Pons (tissue), 1 donor: ENCODE data around the gene JAML.

Experiments
- DNase-seq: peaks from one replicate; pipeline ENCODE4 v3.0.0-alpha.2; 2016; ENCODE audit warnings: low spot score

The JAML gene, protein sequence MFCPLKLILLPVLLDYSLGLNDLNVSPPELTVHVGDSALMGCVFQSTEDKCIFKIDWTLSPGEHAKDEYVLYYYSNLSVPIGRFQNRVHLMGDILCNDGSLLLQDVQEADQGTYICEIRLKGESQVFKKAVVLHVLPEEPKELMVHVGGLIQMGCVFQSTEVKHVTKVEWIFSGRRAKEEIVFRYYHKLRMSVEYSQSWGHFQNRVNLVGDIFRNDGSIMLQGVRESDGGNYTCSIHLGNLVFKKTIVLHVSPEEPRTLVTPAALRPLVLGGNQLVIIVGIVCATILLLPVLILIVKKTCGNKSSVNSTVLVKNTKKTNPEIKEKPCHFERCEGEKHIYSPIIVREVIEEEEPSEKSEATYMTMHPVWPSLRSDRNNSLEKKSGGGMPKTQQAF

DNA sequence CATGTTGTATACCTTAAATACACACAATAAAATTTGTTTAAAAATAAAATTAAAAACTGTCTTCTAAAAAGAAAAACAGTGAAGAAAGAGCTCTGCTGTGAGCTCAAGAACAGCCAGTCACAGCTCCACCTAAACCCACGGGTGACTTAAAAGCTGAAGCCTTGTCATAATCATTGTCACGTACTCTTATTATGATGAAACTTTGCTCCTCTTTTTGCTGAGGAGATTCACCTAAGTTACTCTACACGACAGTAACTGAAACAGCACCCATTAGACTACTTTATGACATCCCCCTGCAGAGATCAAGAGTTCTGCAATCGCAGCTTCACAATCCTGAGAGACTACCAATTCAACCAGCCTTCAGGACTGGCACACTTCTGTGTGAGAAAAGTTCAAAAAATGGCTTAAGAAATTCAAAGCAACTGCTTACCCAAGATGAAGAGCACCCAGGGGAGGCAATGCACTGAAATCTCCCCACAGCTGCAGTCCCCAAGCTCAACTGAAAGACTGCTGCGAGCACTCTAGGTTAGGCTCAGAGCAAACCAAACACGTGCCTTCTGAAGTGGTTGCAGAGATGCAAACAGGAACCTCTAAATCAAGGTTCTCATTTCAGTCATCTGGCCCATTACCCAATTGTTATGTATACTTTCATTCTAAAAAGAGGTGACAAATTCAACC is at the start of gene JAML:
TSS of gene JAML (minus strand) at position 501 of the 678 bp plus-strand sequence. CDS start 10,145 bp downstream, outside the sequence.
- no peak for DNase-seq

DNA sequence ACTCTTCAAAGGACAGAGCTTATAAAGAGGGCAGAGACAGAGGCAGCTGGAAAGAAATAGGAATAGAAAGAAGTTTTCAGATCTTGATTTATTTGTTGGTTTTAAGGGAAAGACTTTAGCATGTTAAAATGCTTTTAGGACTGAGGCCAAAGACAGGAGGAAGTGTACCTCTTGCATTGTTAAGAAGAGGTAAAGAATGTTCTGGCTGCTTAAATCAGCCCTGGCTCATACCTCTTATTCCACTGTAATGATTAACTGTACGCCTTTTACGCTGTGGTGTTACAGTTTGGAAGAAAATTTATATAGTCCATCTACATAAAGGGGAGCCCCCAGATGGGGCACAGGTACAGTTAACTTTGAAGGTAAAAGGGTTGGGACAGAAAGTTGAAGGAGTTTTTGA is 49.4 kb upstream of the JAML start:
- no peak for DNase-seq

DNA sequence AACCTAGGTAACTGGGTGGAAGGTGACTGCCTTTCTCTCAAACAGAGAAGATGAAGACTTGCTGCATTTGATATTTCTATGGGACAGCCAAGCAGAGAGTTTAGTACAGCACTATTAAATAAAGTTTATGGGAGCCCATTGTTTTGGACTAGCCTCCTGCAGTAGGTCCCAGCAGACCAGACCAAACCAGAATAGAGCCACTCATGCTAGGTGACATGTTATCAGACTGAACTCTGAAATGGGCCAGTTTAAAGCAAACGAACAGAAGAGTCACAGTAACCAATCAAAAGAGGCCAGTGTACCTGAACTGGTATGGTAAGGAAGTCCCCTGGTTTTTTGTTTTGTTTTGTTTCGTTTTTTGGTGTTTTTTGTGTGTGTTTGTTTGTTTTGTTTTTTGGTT is 47.2 kb upstream of the JAML start:
- no peak for DNase-seq

DNA sequence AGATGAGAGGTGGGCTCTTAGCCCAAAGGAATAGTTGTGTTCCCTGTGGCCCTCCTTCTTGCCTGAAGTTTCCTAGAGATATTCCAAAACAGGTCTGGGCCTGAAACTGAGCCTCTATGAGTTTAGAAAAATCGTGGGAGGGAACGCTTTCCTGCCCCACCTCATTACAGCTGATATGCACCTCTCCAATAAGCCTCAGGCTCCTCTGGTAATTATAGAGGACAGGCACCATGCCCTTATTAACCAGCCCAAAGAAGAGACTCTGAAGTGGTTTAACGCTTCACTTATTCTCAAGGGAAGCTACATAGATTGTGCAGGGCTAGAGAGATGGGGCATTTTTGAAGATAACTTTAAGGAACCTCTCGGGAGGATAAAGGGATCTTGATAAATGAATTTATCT is 42.7 kb upstream of the JAML start:
- no peak for DNase-seq

DNA sequence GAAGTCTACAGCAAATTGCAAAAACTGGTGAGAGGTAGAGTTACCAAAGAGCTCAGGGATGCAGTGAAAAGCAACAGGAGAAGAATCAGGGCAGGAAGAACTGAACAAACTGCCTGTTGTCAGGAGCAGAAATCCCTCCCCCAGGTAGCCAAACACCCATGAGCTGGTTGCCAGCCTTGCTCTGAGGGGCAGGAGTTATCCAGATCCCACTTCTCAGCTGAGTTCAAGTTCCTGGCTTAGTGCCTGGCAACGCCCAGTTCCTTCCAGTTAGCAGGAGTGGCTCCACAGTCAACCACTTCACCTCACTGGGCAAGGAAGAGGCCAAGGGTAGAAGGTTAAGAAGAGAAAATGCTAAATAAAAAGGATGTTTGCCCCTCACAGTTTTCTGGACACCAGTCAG is 41.1 kb upstream of the JAML start:
- no peak for DNase-seq

DNA sequence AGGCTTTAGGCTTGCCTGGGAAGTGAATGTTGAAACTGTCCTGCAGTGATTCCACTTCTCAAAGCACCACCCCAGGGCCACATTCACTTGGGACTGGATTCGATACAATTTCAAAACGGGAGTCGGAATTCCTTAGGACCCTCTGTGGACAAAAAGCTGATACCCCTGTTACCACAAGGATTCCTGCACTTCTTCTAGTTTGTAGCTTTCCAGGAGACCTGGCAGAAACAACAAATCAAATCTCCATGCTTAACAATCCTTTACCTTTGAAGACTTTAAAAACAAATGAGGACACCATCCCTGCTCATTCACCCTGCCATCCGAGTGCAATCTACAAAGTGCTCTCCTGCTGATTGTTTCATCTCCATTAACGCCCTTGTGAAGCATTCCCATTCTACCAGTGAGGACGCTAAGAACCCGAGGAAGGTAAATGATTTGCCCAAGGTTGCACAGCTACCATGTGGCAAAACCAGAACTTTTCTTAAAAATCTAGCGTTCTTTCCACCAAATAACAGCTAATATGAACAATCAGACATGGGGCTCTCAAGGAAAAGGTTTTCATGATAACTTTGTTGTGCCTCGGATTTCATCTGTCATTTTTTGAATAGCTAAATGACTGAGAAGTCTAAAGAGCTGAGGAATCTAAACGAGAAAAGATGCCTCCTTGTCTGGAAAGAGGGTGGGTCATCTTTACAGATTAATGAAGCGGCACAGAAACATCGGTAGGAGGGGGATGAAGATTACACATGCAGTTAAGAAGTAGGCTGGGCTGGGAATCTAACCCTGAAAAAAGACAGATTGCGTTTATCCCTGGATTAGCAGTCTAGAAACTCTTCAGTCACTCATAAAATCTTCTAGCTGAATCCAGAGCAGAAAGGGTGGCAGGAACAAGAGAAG is 40.0 kb upstream of the JAML start:
- no peak for DNase-seq

DNA sequence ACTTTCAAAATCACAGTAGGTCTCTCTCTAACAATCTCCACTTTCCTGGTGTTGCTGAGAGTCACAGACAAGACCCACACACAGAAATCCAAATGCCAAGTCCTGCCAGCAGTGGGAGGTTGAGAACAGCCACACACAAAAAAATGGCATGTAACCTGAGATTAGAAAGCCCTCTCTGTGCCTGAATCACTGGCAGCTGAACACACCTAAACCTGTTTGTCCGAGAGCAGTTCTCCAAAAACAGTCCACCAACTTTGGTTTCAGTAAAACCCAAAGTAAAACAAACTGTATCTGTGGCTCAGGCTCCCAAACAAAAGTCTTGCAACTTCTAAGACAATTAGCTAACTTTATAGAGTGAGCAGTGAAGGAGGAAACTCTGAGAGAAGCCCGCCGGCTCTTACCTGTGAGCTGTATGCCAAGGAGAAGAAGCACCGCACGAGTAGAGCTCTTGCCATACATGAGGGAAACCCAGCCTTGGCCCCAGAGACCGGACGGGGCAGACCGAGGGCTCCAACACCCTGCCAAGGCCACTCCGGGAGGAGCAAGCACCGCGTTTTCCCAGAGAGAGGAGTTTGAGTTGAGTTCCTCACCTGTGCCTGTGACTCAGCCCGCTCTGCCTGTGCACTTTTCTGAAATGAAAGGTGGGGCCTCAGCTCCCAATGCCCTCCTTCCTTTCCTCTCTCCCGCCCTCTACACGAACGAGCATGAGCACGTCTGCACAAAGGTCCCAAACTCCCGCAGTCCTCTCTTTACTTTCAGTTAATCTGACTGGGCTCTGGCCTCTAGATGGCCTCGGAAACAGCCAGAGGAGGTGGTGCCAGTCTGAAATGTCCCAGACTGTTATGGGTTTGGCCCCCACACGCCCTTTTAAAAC is 39.1 kb upstream of the JAML start, which contains the start of gene MPZL2:
TSS of gene MPZL2 (minus strand) at position 603 of the 874 bp plus-strand sequence. CDS start at position 459, 144 bp downstream.
- DNase-seq: no peak

DNA sequence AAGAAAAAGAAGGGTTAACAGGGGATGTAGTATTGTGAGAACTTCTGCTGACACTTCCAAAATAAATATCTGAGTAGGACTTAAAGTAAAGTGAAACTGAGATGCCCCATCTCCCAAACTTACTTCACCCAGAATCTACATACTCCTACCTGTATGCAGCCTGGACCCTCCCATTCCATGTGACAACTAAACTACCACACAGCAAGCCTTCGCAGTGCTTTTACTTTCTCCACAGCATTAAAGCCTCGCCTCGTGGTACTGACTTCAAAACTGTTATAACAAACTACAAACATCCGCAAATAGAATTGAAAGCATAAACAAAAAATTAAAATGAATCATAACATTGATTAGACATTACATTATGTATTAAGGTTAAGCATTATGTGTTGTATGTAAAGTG is 38.3 kb upstream of the JAML start:
- no peak for DNase-seq

DNA sequence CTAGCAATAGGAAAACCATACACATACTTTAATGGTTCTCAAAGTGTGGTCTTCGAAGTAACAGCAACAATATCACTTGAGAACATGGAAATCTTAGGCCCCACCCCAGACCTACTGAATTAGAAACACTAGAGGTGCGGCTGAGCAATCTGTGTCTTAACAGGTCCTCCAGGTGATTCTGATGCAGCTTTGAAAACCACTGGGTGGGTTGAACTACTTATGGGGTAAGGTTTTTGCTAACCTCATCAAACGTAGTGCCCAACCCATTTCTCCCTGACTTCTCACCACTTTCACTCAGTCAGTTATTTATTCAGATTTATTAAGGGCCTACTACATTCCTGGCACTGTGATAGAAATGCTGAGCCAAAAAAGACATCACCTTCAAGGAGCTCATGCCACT is 35.5 kb upstream of the JAML start:
- DNase-seq: no peak

DNA sequence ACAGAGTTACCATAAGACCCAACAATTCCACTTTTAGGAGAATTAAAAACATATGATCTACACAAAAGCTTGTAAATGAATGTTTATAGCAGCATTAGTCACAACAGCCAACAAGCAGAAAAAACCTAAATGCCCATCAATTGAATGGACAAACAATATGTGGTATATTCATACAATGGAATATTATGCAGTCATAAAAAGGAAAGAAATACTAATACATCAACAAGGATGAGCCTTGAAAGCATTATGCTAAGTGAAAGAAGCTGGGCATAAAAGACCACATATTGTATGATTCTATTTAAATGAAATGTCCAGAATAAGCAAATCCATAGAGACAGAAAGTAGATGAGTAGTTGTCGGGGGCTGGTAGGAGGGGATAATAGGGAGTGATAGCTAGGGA is 34.3 kb upstream of the JAML start:
- no peak for DNase-seq

DNA sequence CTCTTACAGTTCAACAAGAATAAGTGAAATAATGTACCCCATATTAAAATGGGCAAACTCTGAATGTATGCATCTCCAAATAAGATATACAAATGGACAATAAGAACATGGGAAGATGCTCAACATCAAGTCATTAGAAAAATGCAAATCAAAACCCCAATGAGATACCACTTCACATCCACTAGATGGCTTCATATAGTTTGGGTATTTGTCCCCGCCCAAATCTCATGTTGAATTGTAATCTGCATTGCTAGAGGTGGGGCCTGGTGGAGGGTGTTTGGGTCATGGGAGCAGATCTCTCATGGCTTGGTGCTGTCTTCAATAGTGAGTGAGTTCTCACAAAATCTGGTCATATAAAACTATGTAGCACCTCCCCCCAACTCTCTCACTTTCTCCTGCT is 33.6 kb upstream of the JAML start:
- no peak for DNase-seq

DNA sequence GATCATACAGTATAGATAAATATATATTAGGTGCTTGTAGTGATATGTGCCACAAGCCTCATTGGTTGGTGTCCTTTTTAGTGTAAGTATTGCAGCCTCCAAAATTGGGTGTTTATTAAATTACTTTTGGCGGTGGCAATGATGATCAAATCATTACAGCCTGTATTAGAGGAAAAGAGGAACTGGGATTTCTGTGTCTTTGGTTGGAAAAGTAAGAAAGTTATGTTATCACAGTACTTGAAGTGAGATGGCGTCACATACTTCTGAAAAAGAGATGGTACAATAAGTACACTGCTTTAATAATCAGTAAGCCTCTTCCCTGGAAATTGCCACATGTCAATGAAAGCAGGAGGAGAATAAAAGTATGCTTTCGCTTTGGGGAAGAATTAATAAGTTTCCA is 27.9 kb upstream of the JAML start:
- DNase-seq: no peak

DNA sequence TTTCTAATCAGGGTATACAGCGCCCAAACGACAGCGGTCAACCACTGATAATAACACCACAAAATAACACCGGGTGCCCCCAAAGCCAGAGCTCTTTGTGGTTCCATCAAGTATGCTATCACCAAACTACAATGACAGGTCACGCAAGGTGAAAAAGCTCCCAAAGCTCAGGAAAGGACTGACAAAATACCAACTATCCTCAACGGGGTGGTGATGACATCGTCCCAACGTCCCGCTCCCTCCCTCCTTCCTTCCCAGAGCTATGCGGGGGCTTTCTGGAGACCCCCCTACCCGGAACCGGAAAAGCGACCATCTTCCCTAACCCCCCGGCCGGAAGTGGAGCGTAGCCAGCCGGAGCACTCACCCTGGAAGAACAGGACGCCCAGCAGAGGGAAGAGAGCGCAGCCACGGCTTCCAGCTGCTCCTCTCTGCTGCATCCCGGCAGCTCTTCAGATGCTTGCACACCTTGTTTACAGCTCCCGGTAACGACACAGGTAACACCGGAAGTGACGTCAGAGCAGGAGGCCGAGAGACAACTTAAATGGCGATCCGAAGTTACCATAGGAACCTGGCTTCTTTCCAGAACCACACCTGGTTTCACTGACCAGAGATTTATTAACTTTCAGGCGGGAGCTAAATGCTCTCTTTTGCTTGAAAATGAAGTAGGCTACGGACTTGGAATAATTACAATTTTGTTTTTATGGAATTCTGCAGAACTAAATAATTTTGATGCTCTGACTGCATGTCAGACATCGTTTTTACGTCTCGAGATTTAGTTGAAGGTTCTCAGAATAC is 27.2 kb upstream of the JAML start, which contains the start of gene MPZL3:
TSS of gene MPZL3 (minus strand) at position 508 of the 795 bp plus-strand sequence. CDS start at position 437, 71 bp downstream.
- peak; percentile 70 for DNase-seq

DNA sequence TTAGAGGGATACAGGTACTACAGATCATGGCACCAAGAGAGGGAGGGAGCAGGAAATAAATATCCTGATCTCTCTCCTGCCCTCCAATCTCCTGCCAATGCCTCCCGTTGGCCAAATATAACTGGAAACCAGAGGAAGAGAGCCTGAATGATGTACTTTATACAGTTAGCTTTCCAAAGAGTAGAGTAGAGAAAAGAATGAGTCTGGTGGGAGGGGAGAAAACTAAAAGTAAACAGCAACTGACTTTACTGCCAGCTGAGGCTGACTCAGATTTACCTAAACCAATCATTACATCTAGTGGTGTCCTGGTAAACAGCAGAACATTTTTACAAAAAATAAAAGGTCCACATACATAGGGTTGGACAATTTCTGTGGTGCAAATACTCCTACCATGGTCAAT is 22.2 kb upstream of the JAML start:
- no peak for DNase-seq

DNA sequence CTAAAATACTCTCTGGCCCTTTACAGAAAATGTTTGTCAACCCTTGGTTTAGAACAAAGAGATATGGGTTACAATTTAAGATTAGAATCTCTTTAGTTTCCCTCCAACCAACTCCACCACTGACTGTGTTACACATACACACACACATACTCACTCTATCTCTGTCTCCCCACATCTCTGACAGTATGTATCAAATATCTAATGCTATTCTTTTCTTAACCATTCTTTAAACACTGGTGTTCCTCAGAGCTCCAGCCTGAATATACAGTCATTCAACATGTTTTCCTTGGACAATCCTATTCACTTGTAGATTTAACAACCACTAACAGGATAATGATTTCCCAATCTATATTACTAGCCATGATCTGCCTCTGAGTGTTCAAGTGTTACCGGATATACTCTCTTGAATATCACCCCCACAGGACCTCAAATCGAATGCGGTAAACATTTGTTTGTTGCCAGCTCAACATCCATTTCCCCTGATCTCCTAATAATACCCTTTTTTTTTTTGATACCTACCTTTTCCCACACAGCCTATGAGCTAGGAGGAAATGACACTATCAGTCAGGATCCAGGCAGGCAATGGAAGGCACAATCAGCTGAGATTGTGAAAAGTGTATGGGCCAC is 21.2 kb upstream of the JAML start:
- DNase-seq: no peak

DNA sequence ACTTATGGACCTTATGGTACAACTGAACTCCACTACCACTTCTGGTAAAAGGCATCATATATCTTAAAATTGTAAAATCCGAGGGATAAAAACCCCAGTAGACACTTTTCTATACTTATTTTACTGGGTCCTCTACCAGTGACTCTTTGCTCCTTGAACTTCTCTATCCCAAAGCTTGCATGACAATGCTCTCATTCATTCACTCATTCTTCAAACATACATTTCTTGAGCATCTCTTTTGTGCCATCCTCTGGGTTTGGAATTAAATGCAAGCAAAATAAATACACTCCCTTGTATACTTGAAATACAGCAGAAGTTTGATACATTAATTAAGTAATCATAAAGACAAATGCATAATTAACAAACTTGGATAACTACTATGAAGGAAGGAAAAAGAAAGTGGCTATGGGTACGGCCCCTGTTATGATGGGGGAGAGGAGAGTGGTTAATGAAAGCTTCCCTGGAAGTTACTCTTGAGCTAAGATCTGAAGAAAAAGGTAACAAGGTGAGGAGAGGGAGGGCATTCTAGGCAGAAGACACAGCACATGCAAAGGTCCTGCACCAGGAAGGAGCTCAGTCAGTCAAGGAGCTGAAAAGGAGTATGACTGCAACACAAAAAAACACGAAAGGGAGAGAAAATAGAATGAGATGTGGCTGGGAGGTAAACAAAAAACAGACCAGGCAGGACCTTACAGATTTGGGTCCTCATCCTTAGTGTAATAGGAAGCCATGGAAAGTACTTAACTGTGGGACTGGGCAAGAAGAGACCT is 19.4 kb upstream of the JAML start:
- DNase-seq: no peak

DNA sequence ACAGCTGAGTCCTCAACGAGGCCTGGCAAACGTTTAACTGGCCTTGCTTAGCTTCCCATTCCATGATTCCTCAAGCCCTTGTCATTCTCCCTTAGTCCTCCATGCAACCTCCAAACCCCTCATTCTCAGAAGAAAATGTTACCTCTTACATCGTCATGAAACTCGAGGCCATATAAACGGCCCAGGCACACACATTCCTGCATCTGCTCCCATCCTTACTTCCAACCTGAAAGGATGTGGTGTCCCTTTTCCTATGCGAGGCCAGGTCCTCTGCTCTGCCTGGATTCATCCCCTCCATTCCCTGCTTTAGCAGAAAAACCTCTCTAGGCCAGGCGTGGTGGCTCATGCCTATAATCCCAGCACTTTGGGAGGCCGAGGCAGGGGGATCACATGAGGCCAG is 18.4 kb upstream of the JAML start:
- no peak for DNase-seq

DNA sequence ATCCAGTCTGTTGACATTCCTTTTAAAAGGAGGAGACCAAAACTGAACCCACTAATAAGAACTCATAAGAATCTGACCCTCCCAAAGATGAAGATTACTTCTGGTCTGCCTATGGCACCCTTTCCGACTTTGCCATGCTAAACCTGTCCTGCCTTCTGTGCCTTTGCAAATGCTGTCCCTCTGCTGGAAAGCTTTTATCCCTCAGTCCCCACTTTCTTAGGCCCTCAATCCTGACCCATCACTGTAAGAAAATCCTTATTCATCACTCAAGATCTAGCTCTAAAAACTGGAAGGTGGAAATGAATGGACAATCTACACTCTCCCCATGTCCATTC is 16.9 kb upstream of the JAML start:
- no peak for DNase-seq

DNA sequence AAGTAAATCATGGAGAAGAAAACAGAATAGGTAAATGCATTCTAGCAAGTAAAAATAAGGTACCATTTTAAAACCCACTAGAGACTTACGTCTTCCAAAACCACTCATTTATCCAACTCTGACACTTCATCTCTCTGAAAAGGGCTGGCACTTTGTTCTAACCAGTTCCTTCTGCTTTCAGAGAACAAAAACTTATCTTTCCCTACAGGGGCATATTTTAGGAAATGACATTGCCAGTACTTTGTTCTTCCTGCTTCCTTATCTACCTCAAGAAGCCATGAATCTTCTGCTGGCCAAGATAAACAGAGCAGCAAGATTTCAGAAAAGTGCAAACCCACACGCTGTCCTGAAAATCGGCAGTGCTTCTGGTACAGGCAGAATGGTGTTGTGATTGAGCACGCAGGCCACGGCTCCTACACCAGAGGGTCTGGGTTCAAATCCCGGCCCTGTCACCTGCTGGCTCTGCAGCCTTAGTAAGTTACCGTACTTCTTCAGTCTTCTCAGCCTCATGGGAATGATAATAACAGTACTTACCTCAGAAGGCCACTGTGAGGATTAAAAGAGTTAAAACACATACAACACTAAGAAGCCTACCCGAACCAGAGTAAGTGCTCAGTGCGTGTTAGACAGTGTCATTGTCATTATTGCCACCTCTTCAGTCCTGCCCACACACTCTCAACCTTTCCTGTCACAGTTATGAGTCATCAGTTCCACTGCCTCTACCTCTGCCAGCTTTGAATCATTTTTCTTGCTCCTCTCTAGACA is 16.4 kb upstream of the JAML start:
- peak; percentile 17 for DNase-seq
